Tibial nerve (tissue), 4 donors: ENCODE data around the gene KRTAP26-1. TPM values are rescaled to one million over a fixed set of nuclear protein-coding genes. Genes with fewer than 3 reads are reported as not detected.

Experiments used
- DNase-seq, 2 donors: peaks; one replicate each; pipeline ENCODE4 v3.0.0-alpha.2; 2019; ENCODE audit warnings: low spot score in 2 of 2
- H3K27ac ChIP-seq, 4 donors: fragments of 200-600 bp; sonication (generic) in 3 of 4; one replicate each; pipeline ENCODE4 v1.5.1; 2017 to 2019; ENCODE audit warnings: mild to moderate bottlenecking in 1 of 4
- H3K27me3 ChIP-seq, 2 donors: fragments of 200-600 bp; sonication (generic) in 1 of 2; one replicate each; pipeline versions ENCODE4 v1.5.1 to v1.6.0; 2017 to 2019
- H3K36me3 ChIP-seq, 3 donors: fragments of 200-600 bp; sonication (generic); one replicate each; pipeline ENCODE4 v1.5.1; 2018 to 2019
- H3K4me1 ChIP-seq, 4 donors: fragments of 200-600 bp; sonication (generic) in 3 of 4; one replicate each; pipeline ENCODE4 v1.5.1; 2017 to 2019
- H3K4me3 ChIP-seq, 4 donors: fragments of 200-600 bp; sonication (generic) in 3 of 4; one replicate each; pipeline ENCODE4 v1.5.1; 2017 to 2019; ENCODE audit warnings: mild to moderate bottlenecking in 1 of 4, moderate library complexity in 1 of 4
- H3K9me3 ChIP-seq, 4 donors: fragments of 200-600 bp; sonication (generic) in 3 of 4; one replicate each; pipeline ENCODE4 v1.5.1; 2017 to 2019
- EP300 ChIP-seq, 2 donors: sonication (generic); formaldehyde crosslinking; IDR thresholded peaks; one replicate each; pipeline ENCODE4 v1.6.1; 2017; ENCODE audit warnings: antibody characterized with exemption in 2 of 2, mild to moderate bottlenecking in 1 of 2
- POLR2A ChIP-seq, 2 donors: fragments of 450-650 bp; IDR thresholded peaks; one replicate each; pipeline ENCODE4 v1.6.1; 2017; ENCODE audit warnings: antibody characterized with exemption in 2 of 2, mild to moderate bottlenecking in 2 of 2, moderate library complexity in 2 of 2
- WGBS, 2 donors: methylation state at CpG; one replicate each; pipeline ENCODE4 v1.1.5; 2018; 5-methylcytosine and 5-hydroxymethylcytosine counted together
- small RNA-seq: library from RNA; depleted of rRNA; stranded (forward); fragments of <200 nt; gene quantifications from one replicate; pipeline ENCODE3, GENCODE V24; 2016
- total RNA-seq, 4 donors: library from RNA; depleted of rRNA; stranded (reverse); fragments of >200 nt; gene quantifications; one replicate each; pipeline ENCODE4 v1.1.0, GENCODE V29; 2016
- TF ChIP-seq, protein P1 (sequence below), 5 experiments: fragments of 200-600 bp in 3 of 5; fragments of 450-650 bp in 2 of 5; sonication (generic) in 3 of 5; IDR thresholded peaks; one replicate each; pipeline ENCODE4 v1.5.1; 2016 to 2019; ENCODE audit warnings: antibody characterized with exemption in 5 of 5, mild to moderate bottlenecking in 3 of 5, moderate library complexity in 2 of 5

The KRTAP26-1 gene
- total RNA-seq, 4 donors from 2014 or later, result not detected

DNA sequence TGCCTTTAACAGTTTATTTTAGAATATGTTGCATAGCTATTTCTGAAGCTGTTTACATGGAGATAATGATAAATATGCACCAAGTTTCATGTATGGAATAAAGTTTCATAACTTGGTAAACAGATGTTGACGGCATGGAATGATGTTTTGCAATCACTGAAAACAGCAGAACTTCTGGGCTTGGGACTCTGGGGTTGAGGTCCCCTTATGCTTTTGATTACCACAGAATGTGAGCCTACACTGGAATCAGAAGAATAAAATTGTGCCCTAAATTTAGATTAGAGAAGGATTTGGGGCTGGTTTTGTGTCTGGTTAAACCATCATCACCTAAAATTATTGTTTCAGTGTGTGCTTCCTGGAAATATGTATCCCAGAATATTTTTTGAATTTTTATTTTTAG lies 48.5 kb downstream of the KRTAP26-1 start:
- Histone ChIP-seq H3K4me1 (no peaks in the 10 kb centered on the region), H3K4me3 (no peak overlapping the region), H3K36me3 (no peaks in the 10 kb centered on the region), H3K27ac (no peak overlapping the region), H3K27me3 (no peaks in the 10 kb centered on the region), H3K9me3 (no peaks in the 10 kb centered on the region)
- WGBS, 2 donors, result 76% methylated on average over 1 of the region's 1 CpG
- no peak for TF ChIP-seq EP300 (IDR thresholded peaks at IDR 0.05)
- no peak for DNase-seq

DNA sequence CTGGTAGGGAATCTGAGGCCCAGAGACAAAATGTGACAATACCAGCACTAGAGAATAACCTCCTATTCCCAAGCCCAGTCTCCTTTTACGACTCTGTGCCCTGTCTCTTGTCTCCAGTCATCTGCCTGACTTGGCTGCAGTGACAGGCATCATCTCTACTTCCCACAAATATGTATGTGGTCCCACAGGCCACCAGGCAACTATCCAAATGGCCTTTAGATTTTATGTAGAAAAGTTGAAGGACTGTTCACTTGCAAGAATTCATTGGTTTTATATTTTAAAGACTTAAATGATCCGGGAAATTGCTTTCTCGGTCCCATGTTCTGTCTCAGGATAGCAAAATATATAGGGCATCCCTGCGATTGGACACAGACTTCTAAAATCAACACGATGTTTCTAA lies 49.0 kb downstream of the KRTAP26-1 start:
- no peak for DNase-seq
- 68 to 78% methylated on average over 5 of the region's 5 CpGs for WGBS, 2 donors
- no peak overlapping the region for H3K4me3 ChIP-seq
- H3K27me3 ChIP-seq, result no peaks in the 10 kb centered on the region
- H3K36me3 ChIP-seq, result no peaks in the 10 kb centered on the region
- no peak overlapping the region for H3K27ac ChIP-seq
- H3K9me3 ChIP-seq, result no peaks in the 10 kb centered on the region
- H3K4me1 ChIP-seq, result no peaks in the 10 kb centered on the region
- no peak for TF ChIP-seq EP300 (IDR thresholded peaks at IDR 0.05)
- TF ChIP-seq POLR2A (IDR thresholded peaks at IDR 0.05), result no peak
- TF ChIP-seq, protein P1, sequence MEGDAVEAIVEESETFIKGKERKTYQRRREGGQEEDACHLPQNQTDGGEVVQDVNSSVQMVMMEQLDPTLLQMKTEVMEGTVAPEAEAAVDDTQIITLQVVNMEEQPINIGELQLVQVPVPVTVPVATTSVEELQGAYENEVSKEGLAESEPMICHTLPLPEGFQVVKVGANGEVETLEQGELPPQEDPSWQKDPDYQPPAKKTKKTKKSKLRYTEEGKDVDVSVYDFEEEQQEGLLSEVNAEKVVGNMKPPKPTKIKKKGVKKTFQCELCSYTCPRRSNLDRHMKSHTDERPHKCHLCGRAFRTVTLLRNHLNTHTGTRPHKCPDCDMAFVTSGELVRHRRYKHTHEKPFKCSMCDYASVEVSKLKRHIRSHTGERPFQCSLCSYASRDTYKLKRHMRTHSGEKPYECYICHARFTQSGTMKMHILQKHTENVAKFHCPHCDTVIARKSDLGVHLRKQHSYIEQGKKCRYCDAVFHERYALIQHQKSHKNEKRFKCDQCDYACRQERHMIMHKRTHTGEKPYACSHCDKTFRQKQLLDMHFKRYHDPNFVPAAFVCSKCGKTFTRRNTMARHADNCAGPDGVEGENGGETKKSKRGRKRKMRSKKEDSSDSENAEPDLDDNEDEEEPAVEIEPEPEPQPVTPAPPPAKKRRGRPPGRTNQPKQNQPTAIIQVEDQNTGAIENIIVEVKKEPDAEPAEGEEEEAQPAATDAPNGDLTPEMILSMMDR (IDR thresholded peaks at IDR 0.05), result no peak

DNA sequence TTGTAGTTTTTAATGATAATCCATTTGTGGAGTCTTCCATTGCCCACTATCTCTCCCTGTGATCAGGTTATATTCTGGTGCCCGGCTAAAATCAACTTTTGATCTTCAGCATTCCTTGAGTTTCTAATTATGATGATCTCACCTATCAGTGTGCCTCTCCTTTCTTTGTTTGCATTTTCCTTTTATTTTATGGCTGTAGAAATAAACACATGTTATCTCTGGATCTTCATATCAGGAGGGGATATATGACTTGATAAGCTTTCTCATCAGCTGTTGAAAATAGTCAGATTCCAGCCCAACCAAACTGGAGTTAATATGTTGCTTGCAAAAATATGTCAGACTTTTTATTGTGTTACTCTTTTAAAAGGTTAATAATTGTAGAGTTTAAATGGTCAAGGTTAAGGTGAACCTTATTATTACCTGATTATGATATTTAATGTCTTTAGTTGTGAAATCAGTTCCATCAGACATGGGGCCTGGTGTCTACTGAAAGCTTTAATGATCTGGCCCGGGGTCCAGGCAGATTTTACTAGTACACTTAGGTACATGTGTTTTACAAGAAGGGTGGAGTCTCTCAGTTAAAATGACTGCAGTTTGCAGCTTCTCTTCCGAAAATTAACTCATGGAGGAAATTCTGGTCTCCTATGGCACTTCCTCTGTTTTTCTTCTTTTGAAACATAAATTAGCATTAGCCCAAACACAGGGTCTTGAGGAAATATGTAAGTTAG lies 50.1 kb downstream of the KRTAP26-1 start:
- H3K27ac ChIP-seq, result no peak overlapping the region
- TF ChIP-seq EP300 (IDR thresholded peaks at IDR 0.05) (no peak), POLR2A (IDR thresholded peaks at IDR 0.05) (no peak)
- TF ChIP-seq, protein P1 (IDR thresholded peaks at IDR 0.05), result no peak
- H3K9me3 ChIP-seq, result no peaks in the 10 kb centered on the region
- no peaks in the 10 kb centered on the region for H3K4me1 ChIP-seq
- 72% methylated on average over 3 of the region's 3 CpGs for WGBS, 2 donors
- H3K36me3 ChIP-seq, result no peaks in the 10 kb centered on the region
- DNase-seq, result no peak
- H3K4me3 ChIP-seq, result no peak overlapping the region
- no peaks in the 10 kb centered on the region for H3K27me3 ChIP-seq

Small RNAs within 50 kb of the gene (small RNA-seq; reads per million reads assigned to genes)
- not detected for gene KRTAP23-1

Other genes with a start within 250 kb of the KRTAP26-1 start
- gene CLDN17, start 153.5 kb downstream of the KRTAP26-1 start, total RNA-seq, result not detected
- not detected for gene CLDN8, start 104.2 kb downstream of the KRTAP26-1 start, total RNA-seq
- not detected for gene KRTAP24-1, start 37.4 kb downstream of the KRTAP26-1 start, total RNA-seq
- not detected for gene KRTAP25-1, start 30.8 kb downstream of the KRTAP26-1 start, total RNA-seq
- gene KRTAP27-1, start 17.4 kb upstream of the KRTAP26-1 start, total RNA-seq, result not detected
- gene KRTAP23-1, start 28.3 kb upstream of the KRTAP26-1 start, total RNA-seq, result not detected
- gene KRTAP13-2, start 52.0 kb upstream of the KRTAP26-1 start, total RNA-seq, result not detected
- not detected for gene KRTAP13-1, start 75.7 kb upstream of the KRTAP26-1 start, total RNA-seq
- gene KRTAP13-3, start 105.6 kb upstream of the KRTAP26-1 start, total RNA-seq, result not detected
- gene KRTAP13-4, start 109.9 kb upstream of the KRTAP26-1 start, total RNA-seq, result not detected
- gene KRTAP15-1, start 120.0 kb upstream of the KRTAP26-1 start, total RNA-seq, result not detected
- not detected for gene KRTAP19-1, start 160.1 kb upstream of the KRTAP26-1 start, total RNA-seq
- not detected for gene KRTAP19-2, start 167.1 kb upstream of the KRTAP26-1 start, total RNA-seq
- gene KRTAP19-3, start 171.7 kb upstream of the KRTAP26-1 start, total RNA-seq, result not detected
- not detected for gene KRTAP19-4, start 176.8 kb upstream of the KRTAP26-1 start, total RNA-seq
- not detected for gene KRTAP19-5, start 181.8 kb upstream of the KRTAP26-1 start, total RNA-seq
- gene KRTAP19-6, start 221.5 kb upstream of the KRTAP26-1 start, total RNA-seq, result not detected
- gene KRTAP19-7, start 241.0 kb upstream of the KRTAP26-1 start, total RNA-seq, result not detected